HG03039 (cell line): ENCODE results near the gene PPP1R1A.
A peak's percentile ranks its signal among the peaks of the same experiment; 100 is the strongest.

ENCODE experiments used
- ATAC-seq: cut with Tn5 transposase; IDR thresholded peaks from one replicate; pipeline ENCODE4 v1.9.1; 2021; ENCODE audit warnings: mild to moderate bottlenecking, moderate library complexity; ENCODE audit not compliant: unreplicated experiment

PPP1R1A gene

GRCh38 chr12:54603872-54604271 lies 15.4 kb upstream of the PPP1R1A start:
- no peak for ATAC-seq

- peak; percentile 81 for ATAC-seq
Observed at GRCh38 chr12:54603173-54603814, 14.8 kb upstream of the PPP1R1A start.

- ATAC-seq = no peak
Observed at GRCh38 chr12:54602661-54603060, 14.2 kb upstream of the PPP1R1A start.

- ATAC-seq = no peak
Observed at GRCh38 chr12:54601841-54602240, 13.4 kb upstream of the PPP1R1A start.

GRCh38 chr12:54598970-54599369 lies 10.5 kb upstream of the PPP1R1A start:
- no peak for ATAC-seq

- ATAC-seq = no peak
Observed at GRCh38 chr12:54596526-54596946, 8.1 kb upstream of the PPP1R1A start.

- no peak for ATAC-seq
Observed at GRCh38 chr12:54595471-54595870, 7.0 kb upstream of the PPP1R1A start.

GRCh38 chr12:54593725-54594124 lies 5.3 kb upstream of the PPP1R1A start:
- ATAC-seq = no peak

GRCh38 chr12:54593135-54593534 lies 4.7 kb upstream of the PPP1R1A start:
- ATAC-seq = no peak

- ATAC-seq = no peak
Observed at GRCh38 chr12:54592316-54592715, 3.9 kb upstream of the PPP1R1A start.

GRCh38 chr12:54590978-54591591 lies 2.6 kb upstream of the PPP1R1A start:
- no peak for ATAC-seq

GRCh38 chr12:54589964-54590363 lies 1.5 kb upstream of the PPP1R1A start:
- no peak for ATAC-seq

GRCh38 chr12:54588890-54589267 lies 420 bp upstream of the PPP1R1A start:
- no peak for ATAC-seq

- ATAC-seq = no peak
Observed at GRCh38 chr12:54587315-54587873, 1.1 kb downstream of the PPP1R1A start.

- ATAC-seq = no peak
Observed at GRCh38 chr12:54586620-54587019, 1.8 kb downstream of the PPP1R1A start.

- no peak for ATAC-seq
Observed at GRCh38 chr12:54585243-54585642, 3.2 kb downstream of the PPP1R1A start.

GRCh38 chr12:54584128-54584527 lies 4.3 kb downstream of the PPP1R1A start:
- no peak for ATAC-seq

- ATAC-seq = no peak
Observed at GRCh38 chr12:54583726-54584125, 4.7 kb downstream of the PPP1R1A start.

- ATAC-seq = no peak
Observed at GRCh38 chr12:54581412-54581811, 7.0 kb downstream of the PPP1R1A start.

- ATAC-seq = peak; percentile 93
Observed at GRCh38 chr12:54579696-54580333, 8.6 kb downstream of the PPP1R1A start.

- peak; percentile 8 for ATAC-seq
Observed at GRCh38 chr12:54579258-54579657, 9.2 kb downstream of the PPP1R1A start.

GRCh38 chr12:54578778-54579177 lies 9.7 kb downstream of the PPP1R1A start:
- no peak for ATAC-seq
